Measurements from ENCODE around the gene ETV2. TPM values are rescaled to one million over a fixed set of nuclear protein-coding genes. Genes with fewer than 3 reads are reported as not detected.

ETV2 gene
- polyA plus RNA-seq, 1 donor (not counting 4 experiments of a cell fraction or from before 2014, with no cell fraction given), result 0.43 TPM

DNA sequence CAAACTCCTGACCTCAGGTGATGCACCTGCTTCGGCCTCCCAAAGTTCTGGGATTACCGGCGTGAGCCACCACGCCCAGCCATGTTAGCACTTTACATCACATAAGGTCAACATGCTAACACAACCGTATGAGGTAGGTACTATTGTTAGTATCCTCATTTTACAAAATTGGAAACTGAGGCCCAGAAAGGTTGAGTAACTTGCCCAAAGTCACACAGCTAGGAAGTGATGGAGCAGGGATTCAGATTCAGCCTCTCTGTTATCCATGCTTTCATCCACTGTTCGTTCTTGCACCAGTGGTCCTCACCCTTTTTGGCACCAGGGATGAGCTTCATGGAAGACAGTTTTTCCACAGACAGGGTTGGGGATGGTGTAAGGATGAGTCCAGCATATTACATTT is 15.2 kb downstream of the ETV2 start:
- Histone ChIP-seq H3K27me3 (ENCODE audit: control insufficient read depth, extremely low read depth, insufficient read depth, low read length) (no peaks in the 10 kb centered on the region), H3K4me2 (ENCODE audit: control insufficient read depth, extremely low read depth, insufficient read depth, low read depth, low read length) (no peak overlapping the region), H3K36me3 (ENCODE audit: control insufficient read depth in 2 of 2, extremely low read depth in 1 of 2, insufficient read depth in 2 of 2, low read length in 2 of 2) (peaks cover 21 to 22% of the 10 kb centered on the region in 2 experiments), H3K4me1 (ENCODE audit: control insufficient read depth, extremely low read depth, insufficient read depth, low read length) (no peaks in the 10 kb centered on the region), H3K27ac (ENCODE audit: control insufficient read depth, insufficient read depth, low read length) (no peak overlapping the region), H3K79me2 (ENCODE audit: control insufficient read depth, insufficient read depth, low read length) (peaks cover 3% of the 10 kb centered on the region), H4K20me1 (ENCODE audit: control insufficient read depth, extremely low read depth, insufficient read depth, low read length) (no peaks in the 10 kb centered on the region), H2AFZ (ENCODE audit: control insufficient read depth, low read length) (no peak overlapping the region), H3K9me1 (ENCODE audit: control insufficient read depth, extremely low read depth, insufficient read depth, low read length) (no peaks in the 10 kb centered on the region), H3K4me3 (ENCODE audit: control insufficient read depth in 2 of 3, extremely low read depth in 1 of 3, insufficient read depth in 2 of 3, low read depth in 1 of 3, low read length in 3 of 3) (no peak overlapping the region), H3K9ac (ENCODE audit: control insufficient read depth, extremely low read depth, insufficient read depth, low read length) (no peak overlapping the region), H3K9me3 (ENCODE audit: control insufficient read depth, low read depth, low read length) (no peaks in the 10 kb centered on the region)
- TF ChIP-seq, protein P1, sequence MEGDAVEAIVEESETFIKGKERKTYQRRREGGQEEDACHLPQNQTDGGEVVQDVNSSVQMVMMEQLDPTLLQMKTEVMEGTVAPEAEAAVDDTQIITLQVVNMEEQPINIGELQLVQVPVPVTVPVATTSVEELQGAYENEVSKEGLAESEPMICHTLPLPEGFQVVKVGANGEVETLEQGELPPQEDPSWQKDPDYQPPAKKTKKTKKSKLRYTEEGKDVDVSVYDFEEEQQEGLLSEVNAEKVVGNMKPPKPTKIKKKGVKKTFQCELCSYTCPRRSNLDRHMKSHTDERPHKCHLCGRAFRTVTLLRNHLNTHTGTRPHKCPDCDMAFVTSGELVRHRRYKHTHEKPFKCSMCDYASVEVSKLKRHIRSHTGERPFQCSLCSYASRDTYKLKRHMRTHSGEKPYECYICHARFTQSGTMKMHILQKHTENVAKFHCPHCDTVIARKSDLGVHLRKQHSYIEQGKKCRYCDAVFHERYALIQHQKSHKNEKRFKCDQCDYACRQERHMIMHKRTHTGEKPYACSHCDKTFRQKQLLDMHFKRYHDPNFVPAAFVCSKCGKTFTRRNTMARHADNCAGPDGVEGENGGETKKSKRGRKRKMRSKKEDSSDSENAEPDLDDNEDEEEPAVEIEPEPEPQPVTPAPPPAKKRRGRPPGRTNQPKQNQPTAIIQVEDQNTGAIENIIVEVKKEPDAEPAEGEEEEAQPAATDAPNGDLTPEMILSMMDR (optimal IDR thresholded peaks at IDR 0.05 in 1 of 3, IDR thresholded peaks at IDR 0.05 in 1 of 3, conservative IDR thresholded peaks at IDR 0.05 in 1 of 3; ENCODE audit: extremely low read depth in 1 of 3, insufficient read depth in 2 of 3, low read length in 3 of 3), result no peak
- TF ChIP-seq EZH2 (IDR thresholded peaks at IDR 0.05; ENCODE audit: low read length), result no peak
- DNase-seq (ENCODE audit: low read depth, low spot score) (no peak), FAIRE-seq (no peak)
- dilution Hi-C loops (cut with MboI; ENCODE audit: extremely low pct_ligation_motif_present, low sequenced_read_pairs), result no loop called here

DNA sequence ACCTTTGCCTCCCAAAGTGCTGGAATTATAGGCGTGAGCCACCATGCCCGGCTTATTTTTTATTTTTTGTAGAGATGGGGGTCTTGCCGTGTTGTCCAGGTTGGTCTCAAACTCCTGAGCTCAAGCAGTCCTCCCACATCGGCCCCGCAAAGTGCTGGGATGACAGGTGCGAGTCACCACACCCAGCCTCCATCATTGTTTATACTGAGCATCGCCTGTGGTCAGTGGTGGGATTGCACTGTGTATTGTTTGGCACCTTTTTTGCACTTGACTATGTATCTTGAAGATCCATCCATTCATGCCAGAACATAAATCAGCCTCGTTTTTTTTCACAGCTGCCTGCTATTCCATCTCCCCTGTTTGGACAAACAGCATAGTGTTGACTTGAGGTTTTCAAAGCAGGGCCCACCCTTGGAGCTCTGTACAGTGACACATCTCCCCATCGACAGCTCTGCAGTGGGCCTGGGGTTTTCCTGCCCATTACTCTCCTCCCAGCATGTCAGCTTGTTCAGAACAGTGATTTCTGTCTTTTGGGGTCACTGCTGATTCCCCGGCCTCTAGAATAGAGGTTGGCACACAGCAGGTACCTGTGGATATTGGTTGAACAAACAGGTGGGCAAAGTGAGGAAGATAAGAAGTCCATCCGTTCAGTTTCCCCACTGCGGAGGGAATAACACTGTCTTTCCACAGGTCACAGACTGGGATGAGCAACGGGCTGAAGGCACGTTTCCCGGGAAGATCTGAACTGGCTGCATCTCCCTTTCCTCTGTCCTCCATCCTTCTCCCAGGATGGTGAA is 16.6 kb downstream of the ETV2 start:
- no peak for DNase-seq (ENCODE audit: low read depth, low spot score)
- H3K4me2 ChIP-seq (ENCODE audit: control insufficient read depth, extremely low read depth, insufficient read depth, low read depth, low read length), result no peak overlapping the region
- peaks cover 3% of the 10 kb centered on the region for H3K79me2 ChIP-seq (ENCODE audit: control insufficient read depth, insufficient read depth, low read length)
- FAIRE-seq, result no peak
- peaks cover 21 to 22% of the 10 kb centered on the region in 2 experiments for H3K36me3 ChIP-seq (ENCODE audit: control insufficient read depth in 2 of 2, extremely low read depth in 1 of 2, insufficient read depth in 2 of 2, low read length in 2 of 2)
- no peaks in the 10 kb centered on the region for H3K9me1 ChIP-seq (ENCODE audit: control insufficient read depth, extremely low read depth, insufficient read depth, low read length)
- no peaks in the 10 kb centered on the region for H4K20me1 ChIP-seq (ENCODE audit: control insufficient read depth, extremely low read depth, insufficient read depth, low read length)
- H3K9ac ChIP-seq (ENCODE audit: control insufficient read depth, extremely low read depth, insufficient read depth, low read length), result no peak overlapping the region
- no peak overlapping the region for H3K27ac ChIP-seq (ENCODE audit: control insufficient read depth, insufficient read depth, low read length)
- dilution Hi-C loops (cut with MboI; ENCODE audit: extremely low pct_ligation_motif_present, low sequenced_read_pairs), result no loop called here
- no peaks in the 10 kb centered on the region for H3K27me3 ChIP-seq (ENCODE audit: control insufficient read depth, extremely low read depth, insufficient read depth, low read length)
- H2AFZ ChIP-seq (ENCODE audit: control insufficient read depth, low read length), result no peak overlapping the region
- no peak for TF ChIP-seq EZH2 (IDR thresholded peaks at IDR 0.05; ENCODE audit: low read length)
- TF ChIP-seq, protein P1 (optimal IDR thresholded peaks at IDR 0.05 in 1 of 3, IDR thresholded peaks at IDR 0.05 in 1 of 3, conservative IDR thresholded peaks at IDR 0.05 in 1 of 3; ENCODE audit: extremely low read depth in 1 of 3, insufficient read depth in 2 of 3, low read length in 3 of 3), result peak in 1 of 3 experiments; percentile 23
- H3K9me3 ChIP-seq (ENCODE audit: control insufficient read depth, low read depth, low read length), result no peaks in the 10 kb centered on the region
- H3K4me1 ChIP-seq (ENCODE audit: control insufficient read depth, extremely low read depth, insufficient read depth, low read length), result no peaks in the 10 kb centered on the region
- no peak overlapping the region for H3K4me3 ChIP-seq (ENCODE audit: control insufficient read depth in 2 of 3, extremely low read depth in 1 of 3, insufficient read depth in 2 of 3, low read depth in 1 of 3, low read length in 3 of 3)
